MM.1S (cell line): Measurements from ENCODE around the gene PLCB1.

Source experiments
- DNase-seq: peaks from one replicate; pipeline ENCODE4 v3.0.0-alpha.2; 2015
- H2AFZ ChIP-seq: fragments of 300-600 bp; sonication (generic); 2 replicates; pipeline ENCODE4 v1.6.0; 2016; ENCODE audit warnings: antibody characterized with exemption, low read length
- H3F3A ChIP-seq: fragments of 300-600 bp; sonication (generic); 2 replicates; pipeline ENCODE4 v1.6.1; 2016; ENCODE audit warnings: mild to moderate bottlenecking, antibody characterized with exemption, low read length, moderate library complexity, mixed read lengths; ENCODE audit not compliant: insufficient read depth
- H3K27ac ChIP-seq: fragments of 300-600 bp; sonication (generic); 2 replicates; pipeline ENCODE4 v1.5.1; 2016; ENCODE audit warnings: mild to moderate bottlenecking, low read length
- H3K27me3 ChIP-seq: fragments of 300-600 bp; sonication (generic); replicated peaks from 2 replicates; pipeline ENCODE4 v1.6.0; 2016; ENCODE audit warnings: low read length; ENCODE audit not compliant: insufficient read depth
- H3K36me3 ChIP-seq: fragments of 300-600 bp; sonication (generic); replicated peaks from 2 replicates; pipeline ENCODE4 v1.6.1; 2016; ENCODE audit warnings: mild to moderate bottlenecking, low read length, mixed read lengths; ENCODE audit not compliant: insufficient read depth
- H3K4me1 ChIP-seq: fragments of 300-600 bp; sonication (generic); 2 replicates; pipeline ENCODE4 v1.6.1; 2016; ENCODE audit warnings: low read length, mixed read lengths
- H3K4me2 ChIP-seq: fragments of 300-600 bp; sonication (generic); 2 replicates; pipeline ENCODE4 v1.6.0; 2016; ENCODE audit warnings: low read depth, low read length
- H3K4me3 ChIP-seq: fragments of 300-600 bp; sonication (generic); 2 replicates; pipeline ENCODE4 v1.5.1; 2016; ENCODE audit warnings: low read length, mixed read lengths
- H3K79me2 ChIP-seq: fragments of 300-600 bp; sonication (generic); 2 replicates; pipeline ENCODE4 v1.6.1; 2016; ENCODE audit warnings: mixed run types, low read length, mixed read lengths
- H3K9ac ChIP-seq: fragments of 300-600 bp; sonication (generic); 2 replicates; pipeline ENCODE4 v1.6.1; 2016; ENCODE audit warnings: low read length, mixed read lengths
- H3K9me2 ChIP-seq: fragments of 300-600 bp; sonication (generic); replicated peaks from 2 replicates; pipeline ENCODE4 v1.6.1; 2016; ENCODE audit warnings: mild to moderate bottlenecking, low read length, mixed read lengths; ENCODE audit not compliant: insufficient read depth
- H3K9me3 ChIP-seq: fragments of 300-600 bp; sonication (generic); replicated peaks from 2 replicates; pipeline ENCODE4 v1.6.1; 2016; ENCODE audit warnings: mild to moderate bottlenecking, low read length, mixed read lengths; ENCODE audit not compliant: insufficient read depth
- H4K20me1 ChIP-seq: fragments of 300-600 bp; sonication (generic); 2 replicates; pipeline ENCODE4 v1.6.1; 2016; ENCODE audit warnings: mild to moderate bottlenecking, low read length, moderate library complexity, mixed read lengths; ENCODE audit not compliant: insufficient read depth
- CTCF ChIP-seq: fragments of 300-600 bp; sonication (generic); IDR thresholded peaks from 2 replicates; pipeline ENCODE4 v1.5.1; 2016; ENCODE audit warnings: antibody characterized with exemption, low read length, mixed read lengths
- EZH2 ChIP-seq: fragments of 300-600 bp; sonication (generic); optimal IDR thresholded peaks from 2 replicates; pipeline ENCODE3; 2017; ENCODE audit warnings: low read depth, mild to moderate bottlenecking, antibody characterized with exemption, low read length, mixed read lengths
- EZH2phosphoT487 ChIP-seq: fragments of 300-600 bp; sonication (generic); IDR thresholded peaks from 2 replicates; pipeline ENCODE4 v1.6.1; 2018; ENCODE audit warnings: antibody characterized with exemption, low read length

Gene PLCB1

GRCh38 chr20:8621001-8621400 lies 488.9 kb downstream of the PLCB1 start:
- Histone ChIP-seq H4K20me1 (no peaks in the 10 kb centered on the region), H3K27me3 (no peaks in the 10 kb centered on the region), H3F3A (no peaks in the 10 kb centered on the region), H3K79me2 (no peaks in the 10 kb centered on the region), H3K36me3 (no peaks in the 10 kb centered on the region), H2AFZ (no peak overlapping the region), H3K4me3 (no peak overlapping the region), H3K4me2 (no peak overlapping the region), H3K4me1 (no peaks in the 10 kb centered on the region), H3K27ac (no peak overlapping the region), H3K9ac (no peak overlapping the region), H3K9me3 (no peaks in the 10 kb centered on the region), H3K9me2 (no peaks in the 10 kb centered on the region)
- no peak for DNase-seq
- TF ChIP-seq EZH2 (no peak), CTCF (no peak), EZH2phosphoT487 (no peak)

- no peak overlapping the region for H3K27ac ChIP-seq
- H3F3A ChIP-seq, result no peaks in the 10 kb centered on the region
- no peak overlapping the region for H3K9ac ChIP-seq
- H3K4me2 ChIP-seq, result no peak overlapping the region
- no peak overlapping the region for H2AFZ ChIP-seq
- TF ChIP-seq EZH2phosphoT487 (no peak), EZH2 (no peak), CTCF (no peak)
- no peak overlapping the region for H3K4me3 ChIP-seq
- no peaks in the 10 kb centered on the region for H3K79me2 ChIP-seq
- H3K27me3 ChIP-seq, result no peaks in the 10 kb centered on the region
- DNase-seq, result no peak
- no peaks in the 10 kb centered on the region for H4K20me1 ChIP-seq
- no peaks in the 10 kb centered on the region for H3K9me3 ChIP-seq
- no peaks in the 10 kb centered on the region for H3K36me3 ChIP-seq
- H3K9me2 ChIP-seq, result no peaks in the 10 kb centered on the region
- H3K4me1 ChIP-seq, result no peaks in the 10 kb centered on the region
Measured at GRCh38 chr20:8624046-8624445, 492.0 kb downstream of the PLCB1 start.

- no peaks in the 10 kb centered on the region for H3K9me2 ChIP-seq
- H3K4me2 ChIP-seq, result no peak overlapping the region
- no peaks in the 10 kb centered on the region for H3K27me3 ChIP-seq
- no peaks in the 10 kb centered on the region for H3K4me1 ChIP-seq
- H3K4me3 ChIP-seq, result no peak overlapping the region
- no peaks in the 10 kb centered on the region for H3F3A ChIP-seq
- no peaks in the 10 kb centered on the region for H3K36me3 ChIP-seq
- H3K9ac ChIP-seq, result no peak overlapping the region
- H2AFZ ChIP-seq, result no peak overlapping the region
- DNase-seq, result no peak
- no peaks in the 10 kb centered on the region for H3K9me3 ChIP-seq
- no peak overlapping the region for H3K27ac ChIP-seq
- no peaks in the 10 kb centered on the region for H4K20me1 ChIP-seq
- no peak for TF ChIP-seq EZH2phosphoT487
- no peak for TF ChIP-seq EZH2
- no peak for TF ChIP-seq CTCF
- no peaks in the 10 kb centered on the region for H3K79me2 ChIP-seq
Measured at GRCh38 chr20:8624616-8625015, 492.6 kb downstream of the PLCB1 start.
